ENCODE measurements around the gene CNDP1. TPM values are rescaled to one million over a fixed set of nuclear protein-coding genes. Genes with fewer than 3 reads are reported as not detected.
"Not testable (repeated sequence)": the region's sequence is repeated elsewhere in the genome, so short reads cannot be mapped to it uniquely, and the experiment has no call there.

CNDP1 gene, protein sequence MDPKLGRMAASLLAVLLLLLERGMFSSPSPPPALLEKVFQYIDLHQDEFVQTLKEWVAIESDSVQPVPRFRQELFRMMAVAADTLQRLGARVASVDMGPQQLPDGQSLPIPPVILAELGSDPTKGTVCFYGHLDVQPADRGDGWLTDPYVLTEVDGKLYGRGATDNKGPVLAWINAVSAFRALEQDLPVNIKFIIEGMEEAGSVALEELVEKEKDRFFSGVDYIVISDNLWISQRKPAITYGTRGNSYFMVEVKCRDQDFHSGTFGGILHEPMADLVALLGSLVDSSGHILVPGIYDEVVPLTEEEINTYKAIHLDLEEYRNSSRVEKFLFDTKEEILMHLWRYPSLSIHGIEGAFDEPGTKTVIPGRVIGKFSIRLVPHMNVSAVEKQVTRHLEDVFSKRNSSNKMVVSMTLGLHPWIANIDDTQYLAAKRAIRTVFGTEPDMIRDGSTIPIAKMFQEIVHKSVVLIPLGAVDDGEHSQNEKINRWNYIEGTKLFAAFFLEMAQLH
- 0.25 TPM in 1 of 2 replicates, not detected in the other for total RNA-seq

GRCh38 chr18:74534150-74534969, at the start of gene CNDP1:
CNDP1 (plus strand) TSS chr18:74534500; CDS start chr18:74534668, 168 bp downstream.
- intact Hi-C loops (cut with micrococcal nuclease), result no loop called here

- intact Hi-C loops (cut with micrococcal nuclease), result no loop called here
Measured at GRCh38 chr18:74486119-74486849, 48.0 kb upstream of the CNDP1 start.

DNA sequence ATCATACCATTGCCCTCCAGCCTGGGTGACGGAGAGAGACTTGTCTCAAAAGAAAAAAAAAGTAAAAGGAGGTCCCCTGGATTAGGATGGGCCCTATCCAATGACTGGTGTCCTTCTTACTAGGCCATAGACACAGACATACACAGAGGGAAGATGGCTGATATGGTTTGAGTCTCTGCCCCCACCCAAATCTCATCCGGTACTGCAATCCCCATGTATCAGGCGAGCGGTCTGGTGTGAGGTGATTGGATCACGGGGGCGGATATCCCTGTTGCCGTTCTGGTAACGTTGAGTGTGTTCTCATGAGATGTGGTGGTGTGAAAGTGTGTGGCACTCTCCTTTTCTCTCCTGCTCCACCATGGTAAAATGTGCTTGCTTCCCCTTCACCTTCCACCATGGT, 45.9 kb upstream of the CNDP1 start:
- intact Hi-C loops (cut with micrococcal nuclease), result no loop called here

DNA sequence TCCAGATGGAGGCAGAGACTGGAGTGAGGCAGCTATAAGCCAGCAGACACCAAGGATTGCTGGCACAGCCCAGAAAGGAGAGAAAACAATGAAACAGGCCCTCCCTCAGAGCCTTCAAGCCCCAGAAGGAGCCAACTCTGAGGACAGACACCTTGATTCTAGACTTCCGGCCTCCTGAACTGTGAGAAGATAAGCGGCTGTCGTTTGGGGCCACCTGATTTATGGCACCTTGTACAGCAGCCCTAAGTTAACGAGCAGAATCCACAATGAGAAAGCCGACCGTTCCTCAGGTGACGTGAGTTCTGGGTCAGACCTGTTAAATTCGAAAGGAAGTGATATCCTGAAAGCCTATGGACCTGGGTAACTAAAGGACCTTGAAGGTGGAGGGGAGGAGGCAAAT, 45.4 kb upstream of the CNDP1 start:
- intact Hi-C loops (cut with micrococcal nuclease), result no loop called here

- intact Hi-C loops (cut with micrococcal nuclease), result no loop called here
Measured at GRCh38 chr18:74489676-74490075, 44.6 kb upstream of the CNDP1 start.

DNA sequence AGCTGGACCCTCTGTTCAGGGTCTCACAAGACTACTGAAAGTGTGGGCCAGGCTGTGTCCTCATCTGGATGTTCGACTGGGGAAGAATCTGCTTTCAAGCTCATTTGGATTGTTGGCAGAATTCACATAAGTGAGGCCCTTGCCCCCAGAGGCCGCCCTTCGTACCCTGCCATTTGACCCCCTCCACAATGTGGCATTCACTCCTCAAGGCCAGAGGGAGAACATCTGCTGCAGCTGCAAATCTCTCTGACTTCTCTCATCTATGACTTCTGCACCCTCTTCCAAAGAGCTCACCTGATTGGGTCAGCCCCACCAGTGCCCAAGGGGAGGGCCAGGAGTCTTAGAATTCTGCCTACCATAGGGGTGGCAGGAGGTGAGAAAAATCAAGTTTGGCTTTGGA, 42.0 kb upstream of the CNDP1 start:
- intact Hi-C loops (cut with micrococcal nuclease), result no loop called here

GRCh38 chr18:74493689-74494088, 40.6 kb upstream of the CNDP1 start:
- intact Hi-C loops (cut with micrococcal nuclease), result loop anchor here (1.0 kb wide), 2 partner anchors 140 to 297 kb away; no protein-coding TSS in a partner anchor

DNA sequence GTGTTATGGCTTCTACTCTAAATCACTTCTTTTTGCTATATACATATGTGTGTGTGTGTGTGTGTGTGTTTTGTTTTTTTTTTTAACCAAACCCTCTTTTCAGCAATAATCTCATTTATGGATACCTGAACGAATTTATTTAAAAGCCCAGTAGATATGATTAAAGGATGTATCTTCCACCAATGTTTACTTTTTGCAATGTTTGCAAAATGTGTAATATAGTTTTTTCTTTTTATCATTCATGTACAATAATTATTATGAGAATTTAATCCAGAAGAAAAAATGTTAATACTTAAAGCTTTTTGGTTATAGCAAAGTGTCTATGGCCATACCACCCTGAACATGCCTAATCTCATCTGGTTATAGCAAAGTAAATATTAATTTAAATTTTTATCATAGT, 39.8 kb upstream of the CNDP1 start:
- intact Hi-C loops (cut with micrococcal nuclease), result no loop called here

DNA sequence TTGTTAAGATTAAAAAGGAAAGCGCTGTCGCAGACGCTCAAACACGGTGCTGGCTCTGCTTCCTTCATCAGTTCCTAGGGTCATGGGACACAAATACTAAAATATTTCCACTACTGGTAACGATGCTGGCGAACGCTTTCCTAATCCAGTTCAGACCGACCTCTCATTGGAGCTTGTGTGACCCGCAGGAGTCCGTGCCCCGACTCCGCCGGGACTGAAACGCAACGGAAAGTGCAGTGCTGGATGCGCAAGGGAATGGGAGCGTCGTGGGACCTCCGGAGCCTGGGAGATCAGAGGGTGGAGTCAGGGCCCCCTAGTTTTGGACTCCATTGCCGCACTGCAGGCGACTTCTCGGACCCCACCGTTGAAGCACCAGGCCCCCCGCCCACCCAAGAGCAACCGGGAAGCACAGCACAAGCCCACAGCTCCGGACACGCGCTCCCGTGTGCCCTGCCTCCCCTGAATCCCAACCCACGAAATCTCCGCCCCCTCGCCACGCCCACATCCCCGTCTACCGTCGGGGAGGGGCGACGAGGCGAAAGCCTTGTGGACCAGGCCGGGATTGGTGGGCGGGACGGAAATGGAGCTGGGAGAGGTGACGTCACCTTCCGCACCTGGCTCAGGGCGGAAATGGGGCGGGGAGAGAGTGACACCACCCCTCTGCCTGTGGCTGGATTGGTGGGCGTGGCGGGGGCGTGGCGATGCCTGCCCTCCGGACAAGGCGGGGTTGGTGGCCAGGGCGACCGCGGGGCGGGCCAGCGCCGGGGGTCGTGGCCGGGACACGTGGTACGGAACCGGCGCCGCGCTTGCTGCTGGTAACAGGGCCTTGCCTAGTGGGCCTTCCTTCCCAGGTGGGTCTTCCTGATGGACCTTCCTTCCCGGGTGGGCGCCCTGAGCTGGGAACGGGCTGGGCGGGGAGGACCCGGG, 38.5 kb upstream of the CNDP1 start, which contains the start of gene CNDP2:
Gene CNDP2, plus strand, starts transcription at position 783 of the 927 bp plus-strand sequence. CDS start 3,611 bp downstream, outside the sequence.
- intact Hi-C loops (cut with micrococcal nuclease), result loop anchor here (1.0 to 5.0 kb wide), 5 partner anchors 101 to 1996 kb away; partner anchors contain the start of gene ZNF407

GRCh38 chr18:74496508-74497323, 37.6 kb upstream of the CNDP1 start:
- intact Hi-C loops (cut with micrococcal nuclease), result loop anchor here (1.0 to 5.0 kb wide), 5 partner anchors 101 to 1996 kb away; partner anchors contain the start of gene ZNF407

- intact Hi-C loops (cut with micrococcal nuclease), result loop anchor here (5.0 kb wide), 3 partner anchors 430 to 1995 kb away; no protein-coding TSS in a partner anchor
Measured at GRCh38 chr18:74497324-74497676, 37.0 kb upstream of the CNDP1 start.

DNA sequence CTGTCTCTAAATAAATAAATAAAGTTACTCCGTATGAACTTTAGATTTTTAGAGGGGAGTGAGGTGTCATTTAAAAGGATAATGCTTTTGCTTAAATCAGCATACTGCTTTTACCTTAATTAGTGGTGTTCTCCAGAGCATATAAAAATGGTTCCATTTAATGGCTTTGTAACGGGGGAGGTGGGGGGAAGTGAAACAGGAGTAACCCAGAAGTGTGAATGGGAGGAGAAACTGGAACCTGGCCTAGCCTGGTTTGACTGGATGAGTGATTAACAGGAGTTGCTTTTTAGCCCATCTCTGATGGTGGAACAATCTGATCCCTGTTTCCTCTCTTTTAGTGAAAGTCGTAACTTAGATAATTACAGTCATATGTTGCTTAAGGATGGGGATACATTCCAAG, 36.5 kb upstream of the CNDP1 start:
- intact Hi-C loops (cut with micrococcal nuclease), result loop anchor here (5.0 kb wide), 3 partner anchors 430 to 1995 kb away; no protein-coding TSS in a partner anchor

DNA sequence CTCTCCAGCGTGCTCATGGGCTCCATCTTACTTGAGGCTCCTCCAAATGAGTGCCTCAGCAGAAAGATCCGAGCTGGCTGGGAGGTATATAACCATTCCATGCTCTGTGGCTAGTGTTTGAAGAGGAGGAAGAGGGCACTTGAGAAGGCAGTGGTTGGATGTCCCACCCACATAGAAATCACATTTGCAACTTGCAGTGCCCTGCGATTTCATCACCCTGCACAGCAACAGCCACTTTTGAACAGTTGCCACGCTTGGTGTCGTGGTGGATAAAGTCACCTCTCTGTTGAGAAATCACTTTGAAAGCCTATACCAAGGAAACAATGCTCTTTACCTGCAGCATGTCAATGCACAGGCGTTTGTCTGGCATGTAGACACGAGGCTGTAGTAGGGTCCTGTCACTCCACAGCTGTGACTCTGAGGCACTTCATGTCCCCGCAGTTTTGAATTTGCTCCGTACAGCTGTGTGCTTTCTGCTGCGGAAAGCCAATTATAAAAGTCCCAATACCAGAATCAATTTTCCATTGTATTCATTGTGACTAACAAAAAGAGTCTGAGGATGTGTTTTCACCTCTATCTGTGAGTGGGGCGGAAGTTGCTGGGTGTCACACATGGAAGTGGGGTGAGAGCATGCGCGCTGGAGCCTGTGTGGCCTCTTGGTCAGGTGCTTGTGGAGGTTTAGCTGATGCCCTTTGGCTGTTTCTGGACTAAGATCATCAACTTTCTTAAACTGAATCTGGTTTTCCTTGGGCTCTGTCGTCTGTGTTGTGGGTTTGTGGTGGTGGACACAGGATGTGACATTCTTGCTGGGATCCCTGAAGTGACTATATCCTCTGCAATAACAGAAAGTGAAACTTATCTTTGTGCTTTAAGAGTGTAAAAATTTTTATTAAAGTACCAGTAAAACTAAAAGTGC, 35.3 kb upstream of the CNDP1 start:
- intact Hi-C loops (cut with micrococcal nuclease), result loop anchor here (1.0 to 5.0 kb wide), 7 partner anchors 53 to 1993 kb away; partner anchors contain the start of genes PTGR3 and TIMM21

- intact Hi-C loops (cut with micrococcal nuclease), result loop anchor here (1.0 to 5.0 kb wide), 7 partner anchors 53 to 1993 kb away; partner anchors contain the start of genes PTGR3 and TIMM21
Measured at GRCh38 chr18:74499633-74500032, 34.7 kb upstream of the CNDP1 start.

GRCh38 chr18:74500372-74500771, 33.9 kb upstream of the CNDP1 start:
- intact Hi-C loops (cut with micrococcal nuclease), result no loop called here

DNA sequence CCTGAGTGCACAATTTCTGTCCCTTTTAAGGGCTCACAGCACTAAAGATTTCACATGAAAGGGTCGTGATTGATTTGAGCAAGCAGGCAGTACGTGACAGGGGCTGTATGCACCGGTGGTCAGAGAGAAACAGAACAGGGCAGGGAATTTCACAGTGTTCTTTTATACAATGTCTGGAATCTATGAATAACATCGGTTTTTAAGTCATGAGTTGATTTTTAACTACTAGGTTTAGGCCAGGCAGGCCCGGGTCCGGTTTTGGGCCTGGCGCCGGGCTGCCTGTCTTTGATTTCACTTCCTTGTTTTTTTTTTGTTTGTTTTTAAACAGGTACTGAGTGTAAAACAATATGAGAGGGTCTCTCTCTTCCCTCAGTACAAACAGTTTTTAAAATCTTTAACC, 33.5 kb upstream of the CNDP1 start:
- intact Hi-C loops (cut with micrococcal nuclease), result not testable (repeated sequence)

DNA sequence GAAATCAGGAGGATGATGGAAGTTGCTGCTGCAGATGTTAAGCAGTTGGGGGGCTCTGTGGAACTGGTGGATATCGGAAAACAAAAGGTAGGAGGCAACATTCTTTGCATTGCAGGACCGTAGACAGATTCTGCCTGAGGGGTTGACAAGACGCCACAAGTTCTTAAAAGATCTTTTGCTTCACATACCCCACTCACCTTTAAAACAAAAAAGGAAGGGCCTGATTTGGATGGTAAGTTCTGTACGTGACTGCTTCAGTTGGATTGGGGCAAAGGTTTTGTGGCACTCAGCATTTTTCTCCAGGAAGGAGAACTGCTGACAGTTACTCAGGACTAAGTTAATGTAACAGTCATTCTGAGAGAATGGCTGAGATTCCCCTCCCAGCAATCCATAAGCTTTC, 32.9 kb upstream of the CNDP1 start:
- intact Hi-C loops (cut with micrococcal nuclease), result no loop called here

DNA sequence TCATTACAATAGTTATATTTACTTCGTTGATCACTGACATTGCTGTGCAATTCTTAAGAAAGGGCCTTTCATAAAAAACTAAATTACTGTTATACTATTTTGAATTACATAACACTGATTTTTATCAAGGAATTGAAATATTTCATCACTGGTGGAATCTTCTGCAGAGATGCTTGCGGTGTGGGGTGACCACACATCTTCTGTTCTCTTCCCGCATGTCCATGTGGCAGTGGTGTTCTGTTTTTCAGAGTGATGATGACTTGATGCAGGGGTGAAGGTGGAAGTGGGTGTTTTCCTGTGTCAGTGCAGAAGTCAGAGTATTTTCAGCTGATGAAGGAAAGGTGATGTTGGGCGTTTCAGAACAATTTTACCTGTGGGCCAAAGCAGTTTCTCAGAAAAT, 31.2 kb upstream of the CNDP1 start:
- intact Hi-C loops (cut with micrococcal nuclease), result no loop called here

All from T-helper 2 cell treated with Interferon-gamma antibody and Interleukin-4, amounts not matched to agents 100 ng/mL and 5 ng/mL, for 36 hours (primary cell).